WERI-Rb-1 (cell line): ENCODE results near the gene SPRED2.

ENCODE experiments used
- DNase-seq: peaks from one replicate; pipeline ENCODE4 v3.0.0-alpha.2; 2020
- H3K27ac ChIP-seq: fragments of 250-450 bp; sonication (Bioruptor Pico); 2 replicates; pipeline ENCODE4 v1.5.1; 2020; ENCODE audit warnings: mild to moderate bottlenecking, moderate library complexity
- H3K27me3 ChIP-seq: fragments of 250-450 bp; sonication (Bioruptor Pico); 2 replicates; pipeline ENCODE4 v1.5.1; 2021; ENCODE audit warnings: mild to moderate bottlenecking, low read depth, moderate library complexity; ENCODE audit not compliant: insufficient read depth, severe bottlenecking
- H3K36me3 ChIP-seq: fragments of 250-450 bp; sonication (Bioruptor Pico); 2 replicates; pipeline ENCODE4 v1.5.1; 2020; ENCODE audit warnings: mild to moderate bottlenecking, moderate library complexity
- H3K4me3 ChIP-seq: 2 replicates; pipeline ENCODE4 v1.5.1; 2011; ENCODE audit warnings: low read depth, mild to moderate bottlenecking, control low read depth, low read length
- H3K9me3 ChIP-seq: fragments of 250-450 bp; sonication (Bioruptor Pico); 2 replicates; pipeline ENCODE4 v1.5.1; 2021; ENCODE audit warnings: mild to moderate bottlenecking, moderate library complexity; ENCODE audit not compliant: severe bottlenecking
- TF ChIP-seq, protein P1 (sequence below): IDR thresholded peaks from 2 replicates; pipeline ENCODE4 v1.5.1; 2011; ENCODE audit warnings: low read depth, mild to moderate bottlenecking, control low read depth, inconsistent platforms, low read length

SPRED2 gene

DNA sequence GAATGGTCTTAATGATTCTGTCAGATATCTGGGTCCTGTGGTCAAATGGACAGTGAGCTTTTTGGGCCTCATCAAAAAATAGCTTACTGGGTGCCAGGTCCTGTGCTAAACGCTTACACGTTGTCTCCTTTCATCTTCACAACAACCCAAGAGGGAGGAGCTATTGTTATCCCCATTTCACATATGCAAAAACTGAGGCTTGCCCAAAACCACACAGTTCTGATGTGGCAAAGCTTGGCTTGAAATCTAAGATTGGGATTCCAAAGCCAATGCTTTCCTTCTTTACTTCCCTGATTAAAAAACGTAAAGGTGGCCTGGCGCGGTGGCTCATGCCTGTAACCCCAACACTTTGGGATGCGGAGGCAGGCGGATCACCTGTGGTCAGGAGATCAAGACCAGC is 135.4 kb downstream of the SPRED2 start:
- Histone ChIP-seq H3K27me3 (no peaks in the 10 kb centered on the region), H3K36me3 (no peaks in the 10 kb centered on the region), H3K27ac (no peak overlapping the region), H3K9me3 (no peaks in the 10 kb centered on the region), H3K4me3 (no peak overlapping the region)
- no peak for DNase-seq
- TF ChIP-seq, protein P1, sequence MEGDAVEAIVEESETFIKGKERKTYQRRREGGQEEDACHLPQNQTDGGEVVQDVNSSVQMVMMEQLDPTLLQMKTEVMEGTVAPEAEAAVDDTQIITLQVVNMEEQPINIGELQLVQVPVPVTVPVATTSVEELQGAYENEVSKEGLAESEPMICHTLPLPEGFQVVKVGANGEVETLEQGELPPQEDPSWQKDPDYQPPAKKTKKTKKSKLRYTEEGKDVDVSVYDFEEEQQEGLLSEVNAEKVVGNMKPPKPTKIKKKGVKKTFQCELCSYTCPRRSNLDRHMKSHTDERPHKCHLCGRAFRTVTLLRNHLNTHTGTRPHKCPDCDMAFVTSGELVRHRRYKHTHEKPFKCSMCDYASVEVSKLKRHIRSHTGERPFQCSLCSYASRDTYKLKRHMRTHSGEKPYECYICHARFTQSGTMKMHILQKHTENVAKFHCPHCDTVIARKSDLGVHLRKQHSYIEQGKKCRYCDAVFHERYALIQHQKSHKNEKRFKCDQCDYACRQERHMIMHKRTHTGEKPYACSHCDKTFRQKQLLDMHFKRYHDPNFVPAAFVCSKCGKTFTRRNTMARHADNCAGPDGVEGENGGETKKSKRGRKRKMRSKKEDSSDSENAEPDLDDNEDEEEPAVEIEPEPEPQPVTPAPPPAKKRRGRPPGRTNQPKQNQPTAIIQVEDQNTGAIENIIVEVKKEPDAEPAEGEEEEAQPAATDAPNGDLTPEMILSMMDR = no peak

DNA sequence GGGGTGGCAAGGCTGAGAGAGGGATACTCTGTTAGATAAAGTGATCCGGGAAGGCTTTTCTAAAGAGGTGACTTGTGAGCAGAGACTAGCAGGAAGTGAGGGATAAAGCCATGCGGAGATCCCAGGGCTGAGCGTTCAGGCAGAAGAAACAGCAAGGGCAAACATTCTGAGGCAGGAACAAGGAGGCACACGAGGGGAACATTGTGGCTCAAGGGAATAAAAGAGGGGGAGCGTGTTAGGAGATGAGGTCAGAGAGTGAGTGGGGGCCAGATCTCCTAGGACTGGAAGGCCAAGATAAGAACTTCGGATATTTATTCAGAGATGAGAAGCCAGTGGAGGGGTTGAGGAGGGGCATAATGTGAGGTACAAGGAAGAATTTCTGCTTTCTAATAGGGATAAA is 137.7 kb downstream of the SPRED2 start:
- no peak overlapping the region for H3K4me3 ChIP-seq
- no peak for DNase-seq
- TF ChIP-seq, protein P1 = no peak
- no peaks in the 10 kb centered on the region for H3K9me3 ChIP-seq
- no peaks in the 10 kb centered on the region for H3K36me3 ChIP-seq
- no peak overlapping the region for H3K27ac ChIP-seq
- H3K27me3 ChIP-seq = no peaks in the 10 kb centered on the region

DNA sequence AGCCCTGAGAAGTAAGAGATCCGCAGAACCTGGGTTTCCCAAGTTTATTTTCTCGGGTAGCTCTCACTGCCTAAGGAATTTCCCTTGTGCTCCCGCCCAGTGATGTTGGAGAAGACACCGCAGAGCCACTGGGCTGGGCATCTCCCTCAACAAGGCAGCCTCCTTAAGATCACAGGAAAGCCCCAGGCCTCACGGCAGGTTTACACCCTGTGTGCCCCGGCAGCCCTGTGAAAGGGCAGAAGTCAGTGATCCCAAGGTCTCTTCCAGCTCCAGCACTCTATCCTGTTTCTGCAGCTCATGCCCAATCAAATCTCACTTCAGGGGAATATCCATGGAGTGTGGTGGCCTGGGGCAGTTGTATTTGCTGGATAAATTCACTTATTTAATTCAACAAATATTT is 138.3 kb downstream of the SPRED2 start:
- H3K9me3 ChIP-seq = no peaks in the 10 kb centered on the region
- no peak overlapping the region for H3K4me3 ChIP-seq
- H3K36me3 ChIP-seq = no peaks in the 10 kb centered on the region
- DNase-seq = no peak
- H3K27me3 ChIP-seq = no peaks in the 10 kb centered on the region
- TF ChIP-seq, protein P1 = no peak
- no peak overlapping the region for H3K27ac ChIP-seq

GRCh38 chr2:65293376-65293775 is 139.0 kb downstream of the SPRED2 start:
- Histone ChIP-seq H3K4me3 (no peak overlapping the region), H3K27me3 (no peaks in the 10 kb centered on the region), H3K27ac (no peak overlapping the region), H3K36me3 (no peaks in the 10 kb centered on the region), H3K9me3 (no peaks in the 10 kb centered on the region)
- TF ChIP-seq, protein P1 = no peak
- no peak for DNase-seq

- Histone ChIP-seq H3K36me3 (no peaks in the 10 kb centered on the region), H3K27ac (no peak overlapping the region), H3K27me3 (no peaks in the 10 kb centered on the region), H3K4me3 (no peak overlapping the region), H3K9me3 (no peaks in the 10 kb centered on the region)
- no peak for DNase-seq
- TF ChIP-seq, protein P1 = no peak
Observed at GRCh38 chr2:65292461-65293011, 139.9 kb downstream of the SPRED2 start.

- Histone ChIP-seq H3K9me3 (no peaks in the 10 kb centered on the region), H3K4me3 (no peak overlapping the region), H3K36me3 (no peaks in the 10 kb centered on the region), H3K27ac (no peak overlapping the region), H3K27me3 (no peaks in the 10 kb centered on the region)
- TF ChIP-seq, protein P1 = no peak
- DNase-seq = no peak
Observed at GRCh38 chr2:65292106-65292400, 140.3 kb downstream of the SPRED2 start.
